Left renal pelvis (tissue), 4 donors: Measurements from ENCODE around the gene EBF4. TPM values are rescaled to one million over a fixed set of nuclear protein-coding genes. Genes with fewer than 3 reads are reported as not detected.
A peak's percentile ranks its signal among the peaks of the same experiment; 100 is the strongest.
"Not testable (repeated sequence)": the region's sequence is repeated elsewhere in the genome, so short reads cannot be mapped to it uniquely, and the experiment has no call there.

Experiments
- DNase-seq, 4 donors: peaks; one replicate each; pipeline ENCODE4 v3.0.0-alpha.2; 2013; ENCODE audit warnings: low read depth in 4 of 4, low spot score in 3 of 4
- polyA plus RNA-seq, 4 donors: library from polyadenylated mRNA; unstranded; fragments of 120-200 nt; gene quantifications; one replicate each; pipeline ENCODE4 v1.2.1, GENCODE V29; 2013; ENCODE audit not compliant: insufficient read length in 4 of 4

The EBF4 gene
- polyA plus RNA-seq, 4 donors = 27.5 to 44.5 (median 29.6) TPM

DNA sequence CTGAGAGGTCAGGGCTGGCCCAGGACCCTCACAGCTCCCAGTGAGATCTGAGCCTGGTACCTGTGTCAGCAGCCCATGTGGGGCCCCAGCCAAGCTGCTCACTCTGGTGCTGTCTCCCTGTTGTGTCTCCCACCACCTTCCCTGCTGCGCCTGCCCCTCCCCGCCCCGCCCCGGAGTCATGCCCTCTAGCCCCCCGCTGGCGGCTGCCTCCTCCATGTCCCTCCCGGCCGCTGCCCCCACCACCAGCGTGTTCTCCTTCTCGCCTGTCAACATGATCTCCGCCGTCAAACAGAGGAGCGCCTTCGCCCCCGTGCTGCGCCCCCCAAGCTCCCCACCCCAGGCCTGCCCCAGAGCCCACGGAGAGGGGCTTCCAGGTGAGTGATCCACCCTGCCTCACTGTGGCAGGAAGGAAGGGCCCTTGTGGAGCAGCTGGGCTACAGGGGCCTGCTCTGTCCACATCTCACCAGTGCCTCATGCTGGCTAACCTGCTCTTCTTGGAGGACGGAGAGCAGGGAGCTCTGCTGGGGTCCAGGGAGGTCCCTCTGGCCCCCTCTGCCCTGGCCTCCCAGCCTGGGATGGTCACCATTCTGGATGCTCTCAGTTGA is 63.0 kb downstream of the EBF4 start:
- no peak for DNase-seq

DNA sequence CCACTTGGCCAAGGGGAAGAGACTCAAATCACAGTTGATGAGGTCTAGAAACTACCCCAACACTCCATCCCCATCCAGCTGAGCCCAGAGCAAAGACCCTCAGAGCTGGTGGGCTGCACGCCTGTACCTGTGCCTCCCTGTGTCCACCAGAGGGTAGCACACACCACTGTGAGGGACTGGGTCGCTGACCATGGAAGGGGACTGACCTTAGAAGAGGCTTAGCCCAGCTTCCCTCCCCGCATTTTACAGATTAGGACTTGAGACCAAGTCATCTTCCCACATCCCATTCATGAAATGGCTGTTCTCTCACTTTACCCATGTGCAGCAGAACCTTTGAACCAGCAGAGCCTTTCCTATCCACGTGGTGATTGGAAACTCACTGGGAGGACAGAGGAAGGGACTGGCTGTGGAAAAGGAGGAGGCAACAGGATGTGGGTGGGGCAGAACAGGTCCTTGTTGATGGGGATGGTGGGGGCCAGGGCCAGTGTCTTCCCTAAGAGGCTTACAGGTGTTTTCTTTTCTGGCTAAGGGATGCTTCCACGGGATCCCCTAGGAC is 63.6 kb downstream of the EBF4 start:
- DNase-seq = peak in 1 of 4 donors; percentile 39

DNA sequence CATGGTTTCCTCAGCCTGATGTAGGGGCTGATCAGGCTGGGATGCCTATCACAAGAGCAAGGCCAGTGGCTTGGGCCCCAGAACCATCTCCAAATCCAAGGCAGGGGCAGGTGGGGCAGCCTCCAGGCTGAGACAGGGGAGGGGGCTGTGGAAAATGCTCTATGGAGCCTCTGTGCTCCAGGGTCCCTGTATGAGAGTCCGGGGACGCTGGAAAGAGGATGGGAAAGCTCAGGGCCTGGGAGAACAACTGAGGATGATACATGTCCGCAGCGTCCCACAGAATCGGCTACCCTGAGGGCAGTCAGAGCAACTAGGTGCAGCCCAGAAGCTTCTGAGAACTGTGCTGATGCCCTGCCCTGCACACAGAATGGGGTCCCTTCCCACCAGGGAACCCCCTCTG is 64.4 kb downstream of the EBF4 start:
- no peak for DNase-seq

DNA sequence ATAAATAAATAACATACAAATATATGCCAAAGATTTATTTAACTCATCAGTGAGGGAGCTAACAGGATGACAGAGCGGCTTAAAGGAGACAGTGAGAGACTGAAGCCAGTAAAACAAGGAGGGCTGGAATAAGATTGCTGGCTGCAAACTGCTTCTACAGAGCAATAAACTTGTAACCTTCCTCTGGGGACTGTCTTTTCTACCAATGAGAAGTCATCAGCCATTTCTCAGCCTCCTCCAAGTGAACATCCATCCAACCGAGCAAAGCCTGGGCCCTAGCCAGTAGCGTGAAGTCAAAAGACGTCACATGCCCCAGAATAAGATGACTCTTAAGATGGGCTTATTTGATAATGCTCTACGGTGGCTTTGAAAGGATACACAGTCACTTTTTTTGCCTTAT is 65.4 kb downstream of the EBF4 start:
- DNase-seq = no peak

DNA sequence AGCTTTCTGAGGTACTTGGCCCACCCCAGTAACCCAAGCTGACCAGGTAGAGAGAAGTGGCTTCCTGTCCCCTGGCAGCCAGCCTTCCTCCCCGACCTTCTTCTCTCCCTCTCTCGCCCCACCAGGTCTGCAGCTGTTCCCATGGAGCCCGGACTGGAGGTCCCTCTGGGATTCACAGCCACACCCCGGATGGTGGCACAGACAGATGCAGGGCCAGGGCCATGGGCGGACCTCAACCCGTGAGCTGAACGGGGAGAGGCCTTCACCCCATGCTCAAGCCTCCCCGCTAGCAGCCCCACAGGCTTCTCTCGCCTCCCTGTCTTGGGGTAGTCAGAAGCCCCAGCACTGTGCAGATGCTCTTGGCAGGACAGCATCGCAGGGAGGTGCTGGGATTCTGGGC is 66.6 kb downstream of the EBF4 start:
- no peak for DNase-seq

DNA sequence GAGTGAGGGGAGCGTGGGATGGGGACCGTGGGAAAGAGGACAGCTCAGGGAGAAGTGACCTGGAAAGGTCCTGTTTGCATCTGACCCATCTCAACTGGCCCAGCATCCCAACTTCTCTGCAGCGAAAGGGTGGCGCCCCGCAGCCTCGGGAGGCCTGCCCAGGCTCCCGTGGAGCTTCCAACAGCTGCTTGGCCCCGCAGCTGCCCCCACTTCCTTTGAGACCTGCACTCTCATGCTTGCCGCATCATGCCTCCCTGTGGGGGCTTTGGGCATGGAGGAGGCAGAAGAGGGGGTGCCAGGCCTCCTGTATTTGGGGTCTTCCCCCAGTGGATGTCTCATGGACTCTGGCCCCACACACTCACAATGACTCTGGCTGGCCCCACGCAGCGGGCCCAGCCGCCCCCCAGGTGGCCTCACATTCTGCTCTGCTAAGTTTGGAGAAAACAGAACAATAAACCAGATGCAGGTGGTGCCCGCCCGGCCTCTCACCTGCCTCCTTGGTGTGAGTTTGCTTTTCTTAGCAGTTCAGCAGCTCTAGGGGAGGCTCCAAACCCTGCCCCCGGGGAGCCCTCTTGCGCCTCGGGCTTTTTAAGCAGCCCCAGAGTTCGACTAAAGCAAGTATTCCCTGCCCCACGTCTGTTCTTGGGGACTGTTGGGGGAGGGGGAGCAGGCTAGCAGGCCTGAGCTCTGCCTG is 67.2 kb downstream of the EBF4 start:
- DNase-seq = no peak

DNA sequence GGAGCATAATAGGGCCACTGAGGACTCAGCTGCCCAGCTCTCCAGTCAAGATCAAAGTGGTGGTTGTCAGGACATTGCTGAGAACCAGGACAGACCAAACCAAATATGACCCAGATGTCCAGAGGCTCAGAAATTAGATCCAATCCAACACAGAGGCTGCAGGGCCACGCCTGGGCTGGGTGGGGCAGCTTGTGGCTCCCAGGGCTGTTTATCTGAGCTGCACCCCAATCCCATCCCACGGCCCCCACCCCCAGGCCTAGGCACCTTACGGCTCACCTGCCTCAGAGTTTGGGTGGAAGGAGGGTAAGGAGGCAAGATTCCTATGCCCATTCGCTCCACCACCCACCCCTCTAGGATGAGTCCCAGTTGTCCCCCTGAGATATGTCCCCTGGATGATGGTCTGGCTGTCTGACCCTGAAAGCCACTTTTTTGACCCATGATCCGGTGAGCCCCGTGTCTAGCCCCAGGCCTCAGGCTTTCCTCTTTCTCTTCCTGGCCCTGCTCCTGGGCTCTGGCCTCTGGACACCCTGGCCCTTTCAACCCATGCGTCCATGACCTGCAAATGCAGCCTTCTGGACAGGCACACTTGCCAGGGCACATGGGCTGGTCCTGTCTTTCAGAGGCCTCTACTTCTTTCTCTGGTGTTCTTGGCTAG is 67.8 kb downstream of the EBF4 start:
- no peak for DNase-seq

DNA sequence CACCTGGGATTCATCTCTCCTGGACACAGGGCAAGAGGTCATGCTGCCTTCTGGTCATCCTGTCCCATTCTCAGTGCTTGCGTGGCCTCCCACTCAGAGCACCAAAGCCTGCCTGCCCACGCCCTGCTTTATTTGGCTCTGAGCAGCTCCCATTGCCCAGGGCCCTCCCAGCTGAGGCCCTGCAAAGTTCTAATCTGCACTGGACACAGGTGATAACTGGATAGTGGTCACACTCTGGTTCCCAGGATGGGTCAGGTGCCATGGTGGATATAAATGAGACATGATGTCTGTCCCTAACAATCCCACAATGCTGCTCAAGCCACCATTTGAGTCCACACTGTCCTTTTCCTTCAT is 68.3 kb downstream of the EBF4 start:
- DNase-seq = no peak

DNA sequence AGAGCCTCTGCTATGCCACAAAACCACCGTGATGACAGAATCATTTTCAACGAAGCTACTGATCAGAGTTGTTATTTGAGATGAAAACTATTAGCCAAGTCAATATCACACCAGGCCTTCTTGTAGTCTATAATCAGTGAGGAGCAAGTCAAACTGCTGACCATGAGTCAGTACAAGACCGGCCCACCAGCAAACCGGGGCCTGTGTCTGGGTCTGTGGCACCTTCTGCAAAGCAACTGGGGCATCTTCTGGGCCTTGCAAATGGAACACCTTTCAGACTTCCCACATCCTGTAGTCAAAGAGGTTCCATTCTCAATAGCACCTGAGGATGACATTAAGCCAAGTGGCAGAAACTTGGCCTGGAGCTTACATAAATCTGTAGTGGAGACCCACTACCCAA is 69.3 kb downstream of the EBF4 start:
- no peak for DNase-seq

DNA sequence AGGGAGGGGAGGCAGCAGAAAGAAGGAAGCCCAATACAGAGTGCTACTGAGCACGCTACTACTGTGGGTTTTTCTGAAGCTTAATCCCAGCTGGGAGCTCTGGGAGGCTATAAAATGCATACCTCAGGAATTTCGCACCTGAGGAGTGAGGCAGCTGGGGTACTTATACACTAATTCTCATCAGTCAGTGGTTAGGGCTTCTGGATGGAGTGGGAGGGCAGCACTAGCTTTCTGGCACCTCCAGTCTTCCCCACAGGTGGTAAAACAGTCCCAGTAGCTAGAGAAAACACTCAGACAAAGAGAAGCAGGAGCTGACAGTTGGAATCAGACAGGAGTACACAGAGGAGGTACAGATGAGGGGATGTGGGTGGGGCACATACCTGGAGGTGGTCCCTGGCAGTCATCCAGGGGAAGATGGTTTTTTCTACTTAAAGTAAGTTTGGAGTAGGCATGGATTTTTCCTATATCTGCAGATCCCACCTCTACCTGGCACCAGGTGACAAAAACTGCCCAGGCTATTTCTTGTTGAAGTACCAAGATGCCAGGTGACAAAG is 70.1 kb downstream of the EBF4 start:
- no peak for DNase-seq

DNA sequence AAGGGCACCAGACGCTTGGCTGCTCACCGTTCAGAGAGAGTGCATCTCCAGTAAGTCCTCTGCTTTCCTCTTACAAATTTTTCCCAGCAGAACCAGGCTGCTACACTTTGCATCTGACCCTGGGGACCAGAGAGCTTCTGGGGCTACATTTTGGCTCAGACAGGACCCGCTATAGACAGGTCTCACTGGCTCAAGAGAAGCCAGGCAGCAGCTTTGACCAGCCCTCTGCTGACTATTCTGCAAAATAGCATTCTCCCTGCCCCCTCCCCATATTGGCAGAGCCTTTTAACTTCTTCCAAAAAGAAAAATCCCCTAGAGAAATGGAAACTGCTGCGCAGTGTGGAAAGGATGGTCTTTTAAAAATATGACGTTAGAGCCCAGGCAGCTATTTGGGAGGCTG is 70.6 kb downstream of the EBF4 start:
- no peak for DNase-seq

DNA sequence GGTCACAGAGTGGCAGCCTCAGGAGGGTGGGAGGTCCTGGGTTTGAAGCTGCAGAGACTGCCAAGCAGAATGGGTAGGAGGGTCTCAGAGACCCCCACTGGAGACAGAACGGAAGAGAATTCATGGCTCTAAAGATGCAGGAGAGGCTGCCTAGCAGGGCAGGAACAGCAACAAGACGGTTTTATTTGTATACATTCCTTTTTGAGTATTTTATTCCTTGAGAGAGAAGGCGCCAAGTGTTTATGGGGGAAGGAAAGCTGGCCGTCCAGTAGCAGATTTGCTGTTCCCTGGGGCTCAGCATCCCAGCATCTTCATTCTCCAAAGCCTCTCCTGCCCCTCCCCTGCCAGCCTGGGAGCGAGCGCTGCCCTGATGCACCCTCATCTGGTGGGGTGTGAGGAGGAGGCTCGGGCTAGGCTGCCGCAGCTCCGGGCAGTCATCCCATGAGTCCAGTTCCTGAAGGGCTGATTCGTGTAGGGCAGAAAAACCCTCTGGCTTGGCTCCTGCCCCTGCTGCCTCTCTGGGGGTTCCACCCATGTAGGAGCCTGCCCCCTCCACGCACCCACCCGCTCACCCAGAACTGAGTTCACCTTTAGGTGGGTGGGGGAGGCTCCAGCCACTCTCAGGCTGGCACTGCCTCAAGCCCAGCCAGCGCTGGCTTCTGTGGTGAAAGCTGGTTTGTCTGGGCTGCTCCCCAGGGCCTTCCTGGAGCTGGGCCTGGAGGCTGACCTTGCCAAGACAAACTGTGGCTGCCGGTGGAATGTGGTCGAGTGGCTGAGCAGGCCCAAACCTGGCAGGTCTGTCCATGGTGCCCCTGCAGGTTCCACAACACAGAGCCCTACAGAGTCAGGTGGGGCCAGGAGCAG is 75.4 kb downstream of the EBF4 start:
- no peak for DNase-seq

DNA sequence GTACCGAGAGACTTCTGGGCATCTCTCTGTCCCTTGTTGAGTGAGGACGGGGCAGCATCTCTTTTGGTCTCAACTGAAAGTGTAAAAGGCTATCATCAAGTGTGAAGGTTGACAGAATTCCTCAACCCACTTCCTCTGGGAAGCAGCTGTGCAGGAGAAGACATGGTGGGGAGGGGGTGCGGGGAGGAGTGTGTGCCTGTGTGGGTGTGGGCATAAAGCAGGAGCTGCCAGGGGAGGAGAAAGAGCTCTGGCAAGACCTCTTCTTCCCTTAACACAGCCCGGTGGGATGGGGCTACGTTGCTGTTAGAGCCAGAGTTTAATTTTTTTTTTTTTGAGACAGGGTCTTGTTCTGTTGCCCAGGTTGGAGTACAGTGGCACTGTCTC is 76.0 kb downstream of the EBF4 start:
- no peak for DNase-seq

DNA sequence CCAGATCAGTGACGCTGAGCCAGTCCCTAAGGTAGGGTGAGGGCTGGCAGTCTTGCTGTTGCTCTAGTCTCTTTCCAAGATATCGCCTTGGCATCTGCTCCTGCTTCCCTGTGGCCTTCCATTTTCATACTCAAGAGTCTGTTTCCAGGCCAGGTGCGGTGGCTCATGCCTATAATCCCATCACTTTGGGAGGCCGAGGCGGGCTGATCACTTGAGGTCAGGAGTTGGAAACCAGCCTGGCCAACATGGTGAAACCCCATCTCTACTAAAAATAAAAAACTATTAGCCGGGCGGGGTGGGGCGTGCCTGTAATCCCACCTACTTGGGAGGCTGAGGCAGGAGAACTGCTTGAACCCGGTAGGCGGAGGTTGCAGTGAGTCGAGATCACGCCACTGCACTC is 77.5 kb downstream of the EBF4 start:
- not testable (repeated sequence) for DNase-seq

DNA sequence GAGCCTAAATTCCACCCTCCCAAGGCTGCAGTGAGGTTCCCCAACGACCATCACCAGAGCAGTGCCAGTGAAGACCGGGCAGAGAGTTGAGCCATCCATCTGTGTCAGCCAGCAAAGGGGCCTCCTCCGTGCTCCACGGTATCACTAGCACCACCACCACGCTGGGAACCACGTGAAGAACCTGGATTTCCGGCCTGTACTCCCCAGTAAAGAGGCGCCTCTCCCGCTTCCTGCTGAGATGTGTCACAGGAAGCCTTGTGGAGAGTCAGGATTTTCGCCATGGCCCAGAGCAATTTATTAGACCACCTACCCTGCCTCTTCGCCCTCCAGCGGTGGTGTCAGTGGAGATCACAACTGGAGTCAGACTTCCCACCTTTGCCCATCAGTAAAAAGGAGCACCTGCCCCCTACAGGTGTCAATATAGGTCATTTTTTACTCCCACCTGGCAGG is 79.1 kb downstream of the EBF4 start:
- DNase-seq = no peak

DNA sequence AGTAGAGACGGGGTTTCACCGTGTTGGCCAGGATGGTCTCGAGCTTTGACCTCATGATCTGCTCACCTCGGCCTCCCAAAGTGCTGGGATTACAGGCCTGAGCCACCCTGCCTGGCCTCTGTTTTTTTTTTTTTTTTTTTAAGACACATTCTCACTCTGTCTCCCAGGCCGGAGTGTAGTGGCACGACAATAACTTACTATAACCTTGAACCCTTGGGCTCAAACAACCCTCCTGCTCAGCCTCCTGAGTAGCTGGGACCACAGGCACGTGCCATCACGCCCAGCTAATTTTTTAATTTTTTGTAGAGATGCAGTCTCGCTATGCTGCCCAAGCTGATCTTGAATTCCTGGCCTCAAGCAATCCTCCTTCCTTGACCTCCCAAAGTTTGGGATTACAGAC is 81.2 kb downstream of the EBF4 start:
- DNase-seq = no peak

DNA sequence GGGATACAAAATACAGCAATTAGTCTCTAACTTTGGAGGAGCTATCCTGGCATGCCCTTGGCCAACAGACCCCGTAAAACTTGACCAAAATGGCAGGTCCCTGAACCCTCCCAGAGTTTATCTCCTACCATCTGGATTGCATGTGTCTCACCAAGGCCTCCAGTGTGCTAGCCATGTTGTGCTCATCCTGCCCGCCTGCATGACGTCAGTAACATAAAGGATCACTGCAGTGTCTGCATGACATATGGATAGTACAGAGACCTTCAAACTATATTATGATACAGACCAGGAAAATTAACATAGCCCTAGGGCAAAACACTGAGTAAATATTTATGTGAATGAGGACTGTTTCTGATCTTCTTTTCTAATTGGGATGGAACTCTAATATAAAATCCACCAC is 82.6 kb downstream of the EBF4 start:
- no peak for DNase-seq

DNA sequence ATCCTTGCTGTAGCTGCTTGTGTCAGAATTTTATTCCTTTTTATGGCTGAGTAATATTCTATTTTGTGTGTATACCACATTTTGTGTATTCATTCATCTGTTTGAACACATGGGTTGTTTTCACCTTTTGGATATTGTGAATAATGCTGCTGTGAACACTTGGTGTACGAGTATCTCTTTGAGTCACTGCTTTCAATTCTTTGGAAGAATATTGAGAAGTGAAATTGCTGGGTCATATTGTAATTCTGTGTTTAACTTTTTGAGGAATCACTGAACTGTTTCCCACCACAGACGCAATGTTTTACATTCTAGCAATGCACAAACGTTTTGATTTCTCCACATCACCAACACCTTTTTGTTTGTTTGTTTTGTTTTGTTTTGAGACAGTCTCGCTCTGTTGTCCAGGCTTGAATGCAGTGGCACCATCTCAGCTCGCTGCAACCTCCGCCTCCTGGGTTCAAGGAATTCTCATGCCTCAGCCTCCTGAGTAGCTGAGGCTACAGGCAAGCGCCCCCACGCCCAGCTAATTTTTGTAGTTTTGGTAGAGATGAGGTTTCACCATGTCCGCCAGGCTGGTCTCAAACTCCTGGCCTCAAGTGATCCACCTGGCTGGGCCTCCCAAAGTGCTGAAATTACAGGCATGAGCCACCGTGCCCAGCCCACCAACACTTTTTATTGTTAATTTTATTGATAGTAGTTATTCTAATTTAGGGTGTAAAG is 86.2 kb downstream of the EBF4 start:
- no peak for DNase-seq

DNA sequence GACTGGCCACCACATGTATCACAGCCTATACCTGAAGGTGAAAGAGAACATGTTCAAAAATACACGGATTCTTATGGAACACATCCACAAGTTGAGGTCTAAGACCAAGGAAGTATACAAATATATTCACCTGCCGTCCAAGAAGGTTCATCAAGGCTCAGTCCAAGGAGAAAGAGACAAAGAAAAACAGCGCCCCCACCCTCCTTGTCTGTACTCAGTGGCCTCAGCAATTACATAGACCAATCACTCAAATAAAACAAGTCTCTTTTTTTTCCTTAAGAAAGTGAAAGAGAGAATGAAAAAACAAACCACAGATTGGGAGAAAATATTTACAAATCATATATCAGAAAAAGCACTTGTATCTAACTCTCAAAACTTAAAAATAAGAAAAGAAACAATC is 88.4 kb downstream of the EBF4 start:
- DNase-seq = no peak

DNA sequence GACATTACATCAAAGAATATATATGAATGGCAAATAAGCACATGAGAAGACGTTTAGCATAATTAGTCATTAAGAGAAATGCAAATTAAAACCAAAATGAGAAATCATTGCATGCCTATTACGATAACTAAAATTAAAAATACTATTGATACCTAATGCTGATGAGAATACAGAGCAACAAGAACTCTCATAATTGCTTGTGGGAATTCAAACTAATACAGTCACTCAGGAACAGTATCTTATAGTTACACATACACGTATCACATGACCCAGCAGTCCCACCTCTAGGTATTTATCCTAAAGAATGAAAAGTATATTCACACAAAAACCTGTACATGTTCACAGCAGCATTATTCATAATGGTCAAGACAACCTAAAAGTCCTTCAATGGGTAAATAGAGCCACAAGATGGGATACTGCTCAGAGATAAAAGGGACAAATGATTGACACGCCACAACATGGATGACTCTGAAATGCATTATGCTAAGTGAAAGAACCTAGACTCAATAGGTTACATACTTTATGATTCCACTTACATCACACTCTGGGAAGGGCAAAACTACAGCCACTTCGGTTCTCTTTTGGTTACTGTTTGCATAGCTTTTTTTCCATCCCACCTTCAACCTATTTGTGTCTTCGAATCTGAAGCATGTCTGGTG is 91.5 kb downstream of the EBF4 start:
- DNase-seq = no peak
